Measurements from ENCODE around the gene FURIN.
"Not testable (repeated sequence)": the region's sequence is repeated elsewhere in the genome, so short reads cannot be mapped to it uniquely, and the experiment has no call there.

FURIN gene

DNA sequence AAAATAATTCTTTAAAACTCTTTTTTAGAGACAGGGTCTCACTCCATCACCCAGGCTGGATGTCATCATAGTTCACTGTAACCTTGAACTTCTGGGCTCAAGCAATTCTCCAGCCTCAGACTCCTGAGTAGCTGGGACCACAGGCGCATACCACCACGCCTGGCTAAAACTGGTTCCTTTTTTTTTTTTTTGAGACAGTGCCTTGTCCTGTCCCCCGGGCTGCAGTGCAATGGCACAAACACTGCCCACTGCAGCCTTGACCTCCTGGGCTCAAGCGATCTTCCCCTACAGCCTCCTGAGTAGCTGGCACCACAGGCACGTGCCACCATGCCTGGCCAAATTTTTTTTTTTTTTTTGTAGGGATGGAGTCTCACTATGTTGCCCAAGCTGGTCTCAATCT is 23.7 kb upstream of the FURIN start:
- no peak for DNase-seq (ENCODE audit: low read depth in 2 of 2)

DNA sequence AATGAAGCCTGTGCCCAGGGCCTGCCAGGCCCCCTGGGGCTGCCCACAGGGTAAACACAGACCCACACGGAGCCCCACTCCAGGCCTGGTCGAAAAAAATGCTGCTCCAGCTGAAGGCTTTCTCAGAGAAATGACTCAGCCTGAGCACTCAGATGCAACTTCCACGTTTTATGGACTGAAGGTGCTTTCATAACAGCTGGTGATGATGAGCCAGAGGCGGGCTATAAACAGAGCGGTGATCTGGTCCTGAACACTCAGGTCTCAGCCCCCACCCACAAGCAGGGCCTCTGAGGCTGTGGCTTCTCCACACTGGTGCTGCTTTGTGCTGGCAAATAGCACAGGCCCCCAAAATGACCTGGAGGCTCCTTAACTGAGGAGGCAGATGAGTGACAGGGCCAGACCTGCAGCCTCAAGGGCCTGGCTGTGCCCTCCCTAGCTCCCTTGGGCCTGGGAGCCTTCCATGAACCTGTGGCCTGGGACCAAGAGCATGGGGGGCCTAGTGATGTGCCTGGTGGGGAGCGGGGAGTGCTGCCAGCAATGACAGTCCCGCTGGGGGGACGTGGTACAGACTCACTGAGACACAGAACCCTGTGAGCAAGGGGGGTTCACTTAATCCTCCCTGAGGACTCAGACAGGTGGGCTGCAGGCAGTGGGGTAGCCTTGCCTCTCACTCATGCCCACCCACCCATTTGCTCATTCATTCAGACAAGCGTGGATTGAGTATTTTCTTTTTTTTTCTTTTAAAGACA is 23.0 kb upstream of the FURIN start:
- DNase-seq (ENCODE audit: low read depth in 2 of 2), result no peak

DNA sequence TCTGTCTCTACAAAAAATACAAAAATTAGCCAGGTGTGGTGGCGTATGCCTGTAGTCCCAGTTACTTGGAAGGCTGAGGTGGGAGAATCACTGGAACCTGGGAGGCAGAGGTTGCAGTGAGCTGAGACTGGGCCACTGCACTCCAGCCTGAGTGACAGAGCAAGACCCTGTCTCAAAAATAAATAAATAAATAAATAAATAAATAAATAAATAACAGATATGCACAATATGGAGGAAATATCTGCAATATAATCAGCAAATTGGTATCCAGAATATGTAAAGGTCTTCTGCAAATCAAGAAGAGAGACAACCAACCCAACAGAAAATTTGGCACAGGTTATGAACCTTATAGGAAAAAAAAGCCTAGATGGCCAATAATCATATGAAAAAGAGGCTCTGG is 19.0 kb upstream of the FURIN start:
- not testable (repeated sequence) for DNase-seq (ENCODE audit: low read depth in 2 of 2)

DNA sequence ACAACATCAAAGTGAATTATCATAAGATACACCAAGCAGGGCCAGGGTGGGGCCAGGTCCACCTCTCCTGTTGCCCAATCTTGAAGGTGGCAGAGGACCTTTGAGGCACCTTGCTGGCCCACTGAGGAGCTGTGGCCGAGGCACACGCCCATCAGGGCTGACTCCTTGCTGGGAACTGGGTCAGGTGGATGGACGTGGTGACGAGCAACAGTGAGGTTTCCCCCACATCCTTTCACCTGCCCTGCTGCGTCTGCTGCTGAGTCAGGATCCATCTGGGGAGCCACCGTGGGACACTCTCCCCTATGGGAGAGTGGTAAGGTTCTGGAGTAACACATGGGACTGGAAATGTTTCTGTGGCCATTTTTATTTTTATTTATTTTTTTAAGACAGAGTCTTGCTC is 17.3 kb upstream of the FURIN start:
- no peak for DNase-seq (ENCODE audit: low read depth in 2 of 2)

DNA sequence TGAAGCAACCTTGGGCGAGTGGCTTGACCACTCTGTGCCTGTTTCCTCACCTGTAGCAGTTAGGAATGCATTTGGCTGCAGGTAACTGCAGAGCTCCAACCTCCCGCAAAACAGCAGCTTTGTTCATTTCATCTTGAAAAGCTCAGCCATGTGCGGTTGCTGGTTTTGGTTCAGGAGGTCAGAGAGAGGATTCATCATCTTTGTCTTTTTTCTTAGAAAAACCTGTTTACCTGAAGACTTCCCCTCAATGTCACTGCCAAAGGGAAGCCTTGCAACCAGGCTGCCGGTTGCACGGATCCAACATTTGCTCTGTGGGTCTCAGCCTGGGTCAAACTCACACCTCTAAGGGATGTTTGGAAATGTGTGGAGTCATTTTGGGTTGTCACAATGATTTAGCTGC is 16.4 kb upstream of the FURIN start:
- DNase-seq (ENCODE audit: low read depth in 2 of 2), result no peak

DNA sequence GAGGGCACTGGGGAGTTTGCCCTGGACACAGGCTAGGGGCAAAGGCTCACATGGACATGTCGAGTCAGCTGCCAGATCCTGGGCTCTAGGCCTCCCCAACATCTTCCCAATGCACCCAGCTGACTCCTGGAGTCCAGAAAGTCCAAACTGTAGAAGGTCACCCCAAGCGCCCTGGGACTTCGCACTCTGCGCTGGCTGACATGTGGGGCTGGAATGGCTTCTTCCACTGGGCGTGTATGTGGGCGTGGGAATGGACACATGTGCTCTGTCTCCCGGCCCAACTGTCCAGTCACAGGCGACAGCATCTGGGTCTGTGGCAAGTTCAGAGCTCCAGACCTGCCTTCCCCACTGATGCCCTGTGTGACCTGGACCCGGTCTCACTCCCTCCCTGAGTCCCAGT is 13.2 kb upstream of the FURIN start:
- no peak for DNase-seq (ENCODE audit: low read depth in 2 of 2)

DNA sequence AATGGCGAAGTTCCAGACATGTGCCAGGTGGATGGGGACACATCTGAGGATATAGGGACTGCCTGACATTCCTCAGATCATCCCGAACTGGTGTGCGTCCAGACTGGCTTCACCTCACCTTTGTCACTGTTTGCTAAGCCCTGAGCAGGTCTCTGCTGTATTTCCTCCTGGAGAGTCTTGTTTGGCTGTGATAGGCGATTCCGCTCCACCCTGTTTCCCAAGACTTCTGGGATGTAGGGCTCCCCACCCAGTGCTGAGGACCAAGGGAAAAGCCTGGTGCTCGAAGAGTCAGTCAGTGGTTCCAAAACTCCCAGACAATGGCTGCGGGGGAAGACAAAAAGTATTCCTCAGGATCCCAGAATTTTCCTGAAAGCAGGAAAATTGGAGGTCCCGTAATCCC is 11.1 kb upstream of the FURIN start:
- DNase-seq (ENCODE audit: low read depth in 2 of 2), result no peak

DNA sequence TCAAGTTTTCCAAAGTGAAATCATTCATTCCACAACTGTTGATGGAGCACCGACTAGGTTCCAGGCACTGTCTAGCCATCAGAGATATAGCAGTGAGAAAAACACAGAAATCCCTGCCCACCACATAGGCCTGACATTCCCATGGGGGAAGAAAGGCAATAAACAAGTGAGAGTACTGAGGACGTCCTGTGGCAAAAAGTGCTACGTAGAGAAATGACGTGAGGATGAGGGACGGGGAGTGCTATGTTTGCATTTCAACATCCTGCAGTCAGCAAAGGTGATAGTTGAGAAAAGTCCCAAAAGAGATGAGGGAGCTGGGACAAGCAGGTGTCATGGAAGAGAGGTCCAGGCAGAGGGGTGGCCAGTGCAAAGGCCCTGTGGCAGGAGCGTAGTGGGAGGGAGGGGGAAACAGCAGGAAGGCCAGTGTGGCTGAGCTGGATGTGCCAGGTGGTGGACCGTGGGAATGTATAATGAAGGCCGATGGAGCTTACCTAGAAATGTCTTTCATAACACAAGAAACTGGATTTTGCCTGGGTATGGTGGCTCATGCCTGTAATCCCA is 10.4 kb upstream of the FURIN start:
- DNase-seq (ENCODE audit: low read depth in 2 of 2), result no peak

DNA sequence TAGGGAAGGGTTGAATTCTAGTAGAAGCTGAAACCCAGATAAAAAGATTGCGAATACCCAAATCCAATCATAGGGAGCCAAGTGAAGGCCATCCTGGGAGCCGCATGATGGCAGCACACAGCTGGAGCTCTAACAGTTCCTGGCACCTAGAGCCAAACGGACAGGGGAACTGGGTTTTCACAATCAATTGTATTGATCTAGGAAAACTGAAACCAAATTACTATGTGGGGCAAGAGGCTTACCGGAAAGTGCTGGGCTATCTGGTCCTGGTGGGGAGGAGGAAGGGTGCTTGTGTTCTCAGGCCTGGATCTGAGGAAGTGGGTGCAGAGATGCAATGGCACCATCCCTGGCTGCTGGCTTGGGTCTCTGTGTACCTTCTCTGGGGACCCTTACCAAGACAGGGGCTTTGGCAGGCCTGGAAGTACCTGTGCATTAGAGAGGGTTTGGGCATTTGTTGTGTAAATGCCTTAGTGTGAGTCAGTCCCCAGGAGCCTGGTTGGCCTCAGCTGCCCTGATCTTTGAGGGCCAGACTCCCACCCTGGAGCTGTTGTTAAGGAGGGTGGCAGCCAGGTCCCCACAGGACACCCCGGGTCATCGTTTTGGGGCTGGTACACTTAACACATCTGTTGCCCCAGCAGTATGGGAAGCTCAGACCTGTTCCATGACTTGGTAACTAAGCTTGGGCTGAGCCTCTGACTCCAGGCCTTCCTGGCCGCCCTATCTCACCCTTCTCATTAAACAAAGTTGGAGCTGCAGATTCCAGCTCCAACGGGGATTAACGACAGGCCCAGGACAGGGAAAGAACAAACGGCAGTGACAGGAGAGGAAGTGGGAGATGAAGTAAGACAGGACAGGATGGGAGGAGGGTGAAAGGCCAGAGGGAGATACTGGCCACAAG is 8.9 kb upstream of the FURIN start:
- DNase-seq (ENCODE audit: low read depth in 2 of 2), result no peak

DNA sequence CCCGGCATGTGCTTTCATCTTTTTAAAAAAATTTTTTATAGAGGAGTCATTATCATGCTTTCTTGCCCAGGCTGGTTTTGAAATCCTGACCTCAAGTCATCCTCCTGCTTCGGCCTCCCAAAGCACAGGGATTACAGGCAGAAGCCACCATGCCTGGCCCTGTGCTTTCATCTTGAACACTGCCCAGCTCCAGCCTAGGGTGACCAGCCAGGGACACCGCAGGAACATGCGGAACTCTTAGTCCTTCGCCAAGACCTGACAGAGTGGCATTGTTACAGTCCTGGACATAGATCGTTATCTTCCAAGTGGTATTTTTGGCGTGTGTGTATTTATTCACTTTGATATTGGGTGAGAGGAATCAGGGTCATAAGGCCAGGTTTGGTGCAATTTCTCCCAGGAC is 7.9 kb upstream of the FURIN start:
- DNase-seq (ENCODE audit: low read depth in 2 of 2), result no peak

DNA sequence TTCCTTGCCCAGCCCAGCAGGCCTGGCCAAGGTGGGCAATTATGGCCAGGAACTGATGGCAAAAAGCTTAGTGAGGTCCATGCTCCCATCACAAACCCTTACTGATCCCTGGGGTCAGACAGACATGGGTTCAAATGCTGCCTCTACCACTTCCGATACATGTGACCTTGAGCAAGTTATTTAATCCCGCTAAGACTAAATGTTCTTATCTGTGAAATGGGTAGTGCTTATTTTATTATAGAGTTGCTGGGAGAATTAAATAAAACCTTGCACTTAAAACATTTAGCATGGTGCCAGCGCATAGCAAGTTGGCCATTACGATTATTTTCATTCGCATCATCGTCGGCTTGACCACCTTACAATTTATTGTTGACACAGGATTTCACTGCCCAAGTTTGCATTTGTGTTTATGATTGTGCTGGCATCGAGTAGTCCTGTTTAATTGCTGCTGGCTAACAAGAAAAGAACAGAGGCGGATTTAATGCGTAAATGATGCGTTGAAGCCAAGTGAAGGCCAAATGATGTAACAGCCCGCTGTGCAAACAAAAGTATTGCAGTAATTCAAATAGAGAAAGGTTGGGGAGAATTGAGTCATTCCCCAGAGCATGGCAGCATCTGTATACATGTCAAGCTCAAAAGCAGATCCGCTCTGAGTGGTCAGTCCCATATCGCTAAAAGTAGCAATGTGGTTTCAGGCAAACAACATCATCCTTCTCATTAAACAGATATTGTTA is 7.3 kb upstream of the FURIN start:
- DNase-seq (ENCODE audit: low read depth in 2 of 2), result no peak

DNA sequence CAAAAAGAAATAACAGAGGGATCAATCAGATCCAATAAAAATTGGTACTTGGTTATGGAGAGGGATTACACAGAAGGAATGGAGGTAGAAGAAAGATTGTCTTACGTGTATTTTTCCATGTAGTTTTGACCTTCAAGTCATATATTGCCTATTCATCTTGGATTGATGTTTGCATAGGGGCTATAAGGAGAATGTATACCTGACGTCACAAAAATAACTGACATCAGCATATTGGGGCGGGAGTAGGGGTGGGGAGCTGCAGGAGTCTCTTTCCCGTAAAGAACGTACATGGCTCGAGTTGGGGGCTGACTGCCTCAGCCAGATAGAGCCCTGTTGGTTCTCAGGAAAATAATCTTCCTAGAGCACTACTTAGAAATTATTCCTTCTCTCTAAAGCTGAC is 5.9 kb upstream of the FURIN start:
- no peak for DNase-seq (ENCODE audit: low read depth in 2 of 2)

DNA sequence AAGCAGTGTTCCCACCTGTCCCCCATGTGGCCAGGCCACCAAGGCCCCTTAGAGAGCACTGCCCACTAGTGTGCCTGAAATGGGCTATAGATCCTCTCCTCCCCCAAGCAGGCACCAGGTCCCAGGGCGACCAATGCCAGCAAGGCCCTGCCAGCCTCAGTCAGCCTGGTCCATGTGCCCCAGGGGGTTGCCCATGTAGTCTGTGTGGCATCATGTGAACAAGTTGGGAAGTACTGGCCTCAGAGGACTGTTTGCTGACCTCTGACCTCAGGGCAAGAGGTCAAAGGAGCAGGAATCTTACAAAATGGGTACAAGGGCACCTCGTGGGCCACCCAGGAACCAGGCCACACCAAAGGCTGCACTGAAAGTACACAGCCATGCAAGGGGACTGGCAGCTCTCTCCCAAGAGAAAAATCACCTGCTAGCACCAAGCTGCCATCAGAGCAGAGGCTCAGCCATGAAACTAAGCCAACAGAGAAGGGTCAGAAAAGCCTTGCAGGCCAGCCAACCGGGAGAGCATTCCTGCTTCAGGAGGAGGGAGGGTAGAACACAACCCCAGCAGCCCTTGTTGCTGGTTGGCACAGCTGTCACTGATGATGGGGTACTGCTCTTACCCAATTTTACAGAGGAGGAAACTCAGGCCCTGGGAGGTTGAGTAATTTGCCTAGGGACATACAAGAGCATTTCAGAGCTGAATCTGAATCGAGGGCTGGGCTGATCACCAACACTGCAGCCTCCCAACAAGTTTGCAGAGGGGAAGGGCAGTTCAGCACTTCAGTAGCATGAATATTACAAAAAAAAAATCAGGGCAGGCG is 5.2 kb upstream of the FURIN start:
- no peak for DNase-seq (ENCODE audit: low read depth in 2 of 2)

DNA sequence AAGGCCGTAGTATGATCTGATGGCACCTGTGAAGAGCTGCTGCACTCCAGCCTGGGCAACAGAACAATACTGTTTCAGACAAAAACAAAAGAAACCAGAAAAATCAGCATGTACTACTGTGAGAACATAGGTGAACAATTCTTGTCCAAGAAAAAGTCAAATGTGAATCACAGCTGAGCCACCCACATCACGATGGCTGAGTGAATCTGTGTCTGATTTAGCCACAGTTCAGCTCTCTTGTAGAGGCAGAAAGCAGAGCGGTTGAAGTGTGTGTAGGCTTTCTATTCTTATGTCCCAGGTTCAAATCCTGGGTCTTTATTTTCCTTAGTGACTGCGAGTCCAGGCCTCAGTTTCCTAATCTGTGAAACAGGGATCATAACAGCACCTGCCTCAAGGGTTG is 4.4 kb upstream of the FURIN start:
- no peak for DNase-seq (ENCODE audit: low read depth in 2 of 2)

DNA sequence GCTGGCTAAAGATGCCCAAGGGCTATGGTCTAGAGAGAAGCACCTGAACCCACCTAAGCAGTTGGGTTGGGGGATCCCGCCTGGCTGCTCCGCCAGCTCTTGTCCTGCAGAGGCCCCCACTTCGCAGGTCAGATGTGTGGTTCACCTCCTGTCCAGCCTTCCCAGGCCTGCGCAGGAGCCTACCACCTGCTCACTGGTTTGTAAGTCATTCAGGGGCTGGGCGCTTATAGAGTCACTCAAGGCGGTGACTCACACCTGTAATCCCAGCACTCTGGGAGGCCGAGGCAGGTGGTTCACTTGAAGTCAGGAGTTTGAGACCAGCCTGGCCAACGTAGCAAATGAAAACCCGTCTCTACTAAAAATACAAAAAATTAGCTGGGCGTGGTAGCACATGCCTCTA is 3.9 kb upstream of the FURIN start:
- DNase-seq (ENCODE audit: low read depth in 2 of 2), result no peak

DNA sequence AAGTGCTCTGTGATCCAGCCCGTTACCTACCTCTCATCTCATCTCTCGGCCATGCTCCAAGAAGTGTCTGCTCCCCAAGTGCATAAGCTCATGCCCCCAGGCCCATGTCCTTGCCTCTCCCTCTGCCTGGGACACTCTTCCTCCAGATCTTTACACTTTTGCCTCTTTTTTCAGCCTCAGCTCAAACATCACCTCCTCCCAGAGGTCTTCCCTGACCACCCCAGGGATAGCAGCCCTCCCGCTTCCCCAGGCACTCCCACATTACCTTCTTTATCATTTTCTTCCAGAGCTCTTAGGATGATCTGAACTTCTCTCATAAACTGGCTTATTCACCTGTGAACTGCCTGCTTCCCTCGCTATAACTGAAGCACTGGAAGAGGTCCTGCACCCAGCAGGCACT is 2.7 kb upstream of the FURIN start:
- DNase-seq (ENCODE audit: low read depth in 2 of 2), result no peak

DNA sequence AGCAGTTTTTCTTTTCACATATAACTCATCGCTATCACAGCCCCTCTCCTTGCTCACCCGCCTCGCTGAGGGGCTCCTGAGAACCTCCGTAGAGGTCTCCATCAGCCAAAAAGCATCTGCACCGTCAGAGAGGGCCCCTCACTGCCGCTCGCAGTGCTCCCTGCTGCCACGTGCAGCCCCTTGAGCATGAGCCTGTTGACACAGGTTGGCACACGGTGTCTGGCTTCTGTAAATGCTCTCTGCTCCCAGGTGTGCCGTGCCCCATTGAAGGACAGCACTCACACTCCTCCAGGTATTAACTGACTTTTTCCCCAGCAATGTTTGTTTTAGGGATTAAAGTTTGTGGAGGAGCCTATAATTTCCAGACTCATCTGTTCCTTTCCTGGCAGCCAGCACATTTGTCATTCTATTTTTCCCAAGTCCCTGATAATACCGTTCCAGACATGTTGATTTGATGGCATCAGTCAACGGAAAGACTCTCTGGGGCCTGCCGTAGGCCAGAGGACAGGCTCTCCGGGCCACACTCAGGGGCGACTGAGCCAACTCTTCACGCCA is 2.1 kb upstream of the FURIN start:
- DNase-seq (ENCODE audit: low read depth in 2 of 2), result no peak

DNA sequence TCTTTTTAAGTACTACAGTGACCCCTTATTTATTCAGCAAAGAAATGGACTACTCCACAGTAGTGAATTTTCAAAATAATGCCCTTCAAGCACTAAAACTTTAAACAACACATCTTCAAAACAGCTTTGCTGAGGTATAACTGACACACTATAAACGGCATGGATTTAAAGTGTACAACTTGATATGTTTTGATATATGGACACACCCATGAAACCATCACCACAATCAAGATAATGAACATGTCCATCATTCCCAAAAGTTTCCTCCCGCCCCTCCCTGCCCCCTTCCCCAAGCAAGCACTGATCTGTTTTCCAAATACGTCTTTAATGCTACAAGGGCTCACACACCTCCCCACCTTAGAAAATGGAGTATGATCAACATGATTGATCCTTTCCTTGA is 1.6 kb upstream of the FURIN start:
- DNase-seq (ENCODE audit: low read depth in 2 of 2), result no peak

DNA sequence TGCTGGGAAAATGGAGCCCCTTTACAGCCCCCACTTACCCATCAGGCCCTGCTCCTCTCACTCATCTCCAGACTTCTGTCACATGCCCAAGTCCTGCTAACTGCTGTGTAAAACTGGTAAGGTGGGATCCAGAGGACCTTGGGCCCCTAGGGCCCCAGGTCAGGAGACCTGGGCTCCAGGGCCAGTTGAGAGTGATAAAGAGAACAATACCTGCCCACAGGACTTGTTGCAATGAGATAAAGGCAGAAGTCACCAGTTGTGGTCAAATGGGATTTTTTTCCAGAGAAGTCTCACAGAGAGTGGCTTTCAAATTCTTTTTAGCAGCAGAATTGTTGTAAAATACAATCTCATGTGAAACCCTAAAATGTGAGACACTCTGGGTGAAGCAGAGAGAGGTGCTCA is 753 bp downstream of the FURIN start:
- DNase-seq (ENCODE audit: low read depth in 2 of 2), result no peak

DNA sequence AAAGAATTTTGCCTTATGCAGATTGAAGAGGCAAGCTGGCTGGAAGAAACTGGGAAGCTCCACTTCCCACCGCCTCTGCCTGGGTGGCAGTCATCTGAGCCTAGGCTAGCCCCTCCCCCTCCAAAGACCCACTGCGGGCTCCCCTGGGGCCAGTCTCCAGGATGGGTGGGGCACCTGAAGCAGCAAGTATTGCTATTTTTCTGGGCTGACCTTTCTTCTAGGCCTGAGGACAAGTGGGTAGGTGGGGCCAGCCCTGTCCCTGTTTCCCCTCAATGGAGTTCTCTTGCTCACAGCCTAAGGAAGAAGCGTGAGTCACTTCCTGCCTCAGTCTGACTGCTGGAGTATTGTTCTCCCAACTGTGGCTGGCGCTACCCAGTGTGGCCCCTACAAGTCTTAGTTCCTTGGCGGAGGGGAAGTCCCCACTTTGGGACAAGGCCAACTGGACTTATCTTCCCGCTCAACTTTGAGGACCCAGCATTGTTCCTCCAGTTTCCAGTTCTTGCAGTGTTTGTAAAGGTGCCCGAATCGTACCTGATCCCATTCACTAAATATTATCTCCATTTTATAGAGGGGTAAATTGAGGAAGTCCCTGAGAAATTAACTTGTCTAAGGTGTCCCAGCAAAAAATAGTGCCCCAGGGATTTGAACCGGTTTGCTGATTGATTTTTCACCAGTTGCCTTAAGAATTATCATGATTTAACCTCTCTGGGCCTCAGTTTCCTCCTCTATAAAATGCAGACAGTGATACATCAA is 1.4 kb downstream of the FURIN start:
- DNase-seq (ENCODE audit: low read depth in 2 of 2), result no peak
